HepG2 (cell line): ENCODE measurements around the gene TEKT3.

Source experiments
- EZH2 ChIP-seq: conservative IDR thresholded peaks from 2 replicates; pipeline ENCODE4 v1.6.1; 2012; ENCODE audit warnings: mild to moderate bottlenecking, low read depth, low read length, moderate library complexity
- RELA ChIP-seq: sonication (generic); formaldehyde crosslinking; IDR thresholded peaks from 2 replicates; pipeline ENCODE4 v1.4.0; 2020; ENCODE audit warnings: missing genetic modification reagents
- ZNF530 ChIP-seq: sonication (generic); formaldehyde crosslinking; IDR thresholded peaks from 2 replicates; pipeline ENCODE4 v1.5.0; 2020; ENCODE audit warnings: low read depth, mild to moderate bottlenecking, missing genetic modification reagents
- TF ChIP-seq, protein P1 (sequence below): sonication (generic); formaldehyde crosslinking; IDR thresholded peaks from 2 replicates; pipeline ENCODE4 v1.5.0; 2020; ENCODE audit warnings: mild to moderate bottlenecking, missing genetic modification reagents, moderate library complexity

GRCh38 chr17:15266325-15267125 is 74.9 kb downstream of the TEKT3 start:
- TF ChIP-seq RELA, result no peak
- no peak for TF ChIP-seq ZNF530 (CRISPR knock-in tag)
- TF ChIP-seq EZH2, result no peak
- TF ChIP-seq, protein P1, sequence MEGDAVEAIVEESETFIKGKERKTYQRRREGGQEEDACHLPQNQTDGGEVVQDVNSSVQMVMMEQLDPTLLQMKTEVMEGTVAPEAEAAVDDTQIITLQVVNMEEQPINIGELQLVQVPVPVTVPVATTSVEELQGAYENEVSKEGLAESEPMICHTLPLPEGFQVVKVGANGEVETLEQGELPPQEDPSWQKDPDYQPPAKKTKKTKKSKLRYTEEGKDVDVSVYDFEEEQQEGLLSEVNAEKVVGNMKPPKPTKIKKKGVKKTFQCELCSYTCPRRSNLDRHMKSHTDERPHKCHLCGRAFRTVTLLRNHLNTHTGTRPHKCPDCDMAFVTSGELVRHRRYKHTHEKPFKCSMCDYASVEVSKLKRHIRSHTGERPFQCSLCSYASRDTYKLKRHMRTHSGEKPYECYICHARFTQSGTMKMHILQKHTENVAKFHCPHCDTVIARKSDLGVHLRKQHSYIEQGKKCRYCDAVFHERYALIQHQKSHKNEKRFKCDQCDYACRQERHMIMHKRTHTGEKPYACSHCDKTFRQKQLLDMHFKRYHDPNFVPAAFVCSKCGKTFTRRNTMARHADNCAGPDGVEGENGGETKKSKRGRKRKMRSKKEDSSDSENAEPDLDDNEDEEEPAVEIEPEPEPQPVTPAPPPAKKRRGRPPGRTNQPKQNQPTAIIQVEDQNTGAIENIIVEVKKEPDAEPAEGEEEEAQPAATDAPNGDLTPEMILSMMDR (CRISPR knock-in tag), result no peak
